ENCODE measurements around the gene RALBP1. TPM values are rescaled to one million over a fixed set of nuclear protein-coding genes. Genes with fewer than 3 reads are reported as not detected.

Gene RALBP1
- total and polyA plus RNA-seq, 9 of the 15 experiments (the other 6 are each of a cell fraction or from before 2014, with no cell fraction given), result 10.9 to 70.0 (median 61.3) TPM

DNA sequence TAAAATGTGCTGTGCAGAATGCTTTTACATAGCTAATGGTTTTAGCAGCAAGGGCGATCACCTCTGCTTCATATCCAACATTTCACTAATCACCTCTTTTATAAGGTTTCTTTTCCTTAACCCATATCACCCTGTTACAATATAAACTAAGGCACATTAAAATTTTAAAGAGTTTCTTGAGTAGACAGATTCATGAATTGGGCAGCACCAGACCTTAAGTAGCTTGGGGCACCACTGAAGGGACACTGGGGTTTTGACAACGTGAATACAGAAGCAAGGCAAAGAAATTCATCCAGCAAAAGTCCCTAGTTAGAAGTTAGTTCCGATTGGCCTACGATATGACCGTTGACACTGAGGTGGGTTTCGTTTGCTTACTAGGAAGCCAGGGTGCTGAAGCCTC is 44.0 kb upstream of the RALBP1 start:
- TF ChIP-seq ZNF778 (CRISPR knock-in tag; IDR thresholded peaks at IDR 0.05) (no peak), ZNF507 (tag; conservative IDR thresholded peaks at IDR 0.05) (no peak), SRSF1 (IDR thresholded peaks at IDR 0.05; ENCODE audit: low read depth, low read length) (no peak), NFIX (CRISPR knock-in tag; IDR thresholded peaks at IDR 0.05; ENCODE audit: low read depth) (no peak), CBX2 (IDR thresholded peaks at IDR 0.05; ENCODE audit: insufficient read depth, low read length, poor library complexity, severe bottlenecking) (no peak), CBFA2T2 (conservative IDR thresholded peaks at IDR 0.05) (no peak), ZZZ3 (IDR thresholded peaks at IDR 0.05) (no peak), ZNF445 (CRISPR knock-in tag; IDR thresholded peaks at IDR 0.05; ENCODE audit: low read depth) (no peak), ZNF696 (CRISPR knock-in tag; conservative IDR thresholded peaks at IDR 0.05) (no peak), GATA2 (CRISPR knock-in tag; IDR thresholded peaks at IDR 0.05) (no peak), BDP1 (IDR thresholded peaks at IDR 0.05; ENCODE audit: insufficient read depth, insufficient read length) (no peak), HEY1 (CRISPR knock-in tag; IDR thresholded peaks at IDR 0.05; ENCODE audit: borderline replicate concordance) (no peak), PTBP1 (IDR thresholded peaks at IDR 0.05; ENCODE audit: low read depth, low read length) (no peak)
- TF ChIP-seq, protein P1, sequence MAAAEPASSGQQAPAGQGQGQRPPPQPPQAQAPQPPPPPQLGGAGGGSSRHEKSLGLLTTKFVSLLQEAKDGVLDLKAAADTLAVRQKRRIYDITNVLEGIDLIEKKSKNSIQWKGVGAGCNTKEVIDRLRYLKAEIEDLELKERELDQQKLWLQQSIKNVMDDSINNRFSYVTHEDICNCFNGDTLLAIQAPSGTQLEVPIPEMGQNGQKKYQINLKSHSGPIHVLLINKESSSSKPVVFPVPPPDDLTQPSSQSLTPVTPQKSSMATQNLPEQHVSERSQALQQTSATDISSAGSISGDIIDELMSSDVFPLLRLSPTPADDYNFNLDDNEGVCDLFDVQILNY (CRISPR knock-in tag; IDR thresholded peaks at IDR 0.05), result no peak
- TF ChIP-seq, protein P2, sequence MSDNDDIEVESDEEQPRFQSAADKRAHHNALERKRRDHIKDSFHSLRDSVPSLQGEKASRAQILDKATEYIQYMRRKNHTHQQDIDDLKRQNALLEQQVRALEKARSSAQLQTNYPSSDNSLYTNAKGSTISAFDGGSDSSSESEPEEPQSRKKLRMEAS (CRISPR knock-in tag; IDR thresholded peaks at IDR 0.05), result no peak
- TF ChIP-seq, protein P3, sequence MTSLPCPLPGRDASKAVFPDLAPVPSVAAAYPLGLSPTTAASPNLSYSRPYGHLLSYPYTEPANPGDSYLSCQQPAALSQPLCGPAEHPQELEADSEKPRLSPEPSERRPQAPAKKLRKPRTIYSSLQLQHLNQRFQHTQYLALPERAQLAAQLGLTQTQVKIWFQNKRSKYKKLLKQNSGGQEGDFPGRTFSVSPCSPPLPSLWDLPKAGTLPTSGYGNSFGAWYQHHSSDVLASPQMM (CRISPR knock-in tag; IDR thresholded peaks at IDR 0.05), result no peak
- Histone ChIP-seq H3K9ac (ENCODE audit: insufficient read depth in 1 of 2, low read depth in 2 of 2, low read length in 2 of 2) (no peak overlapping the region), H3K27ac (ENCODE audit: extremely low read depth, low read depth, low read length) (no peak overlapping the region), H4K20me1 (replicated peaks; ENCODE audit: control insufficient read depth, insufficient read depth, low read length) (no peaks in the 10 kb centered on the region), H3K4me1 (replicated peaks in 1 of 2; ENCODE audit: control insufficient read depth in 2 of 2, insufficient read depth in 2 of 2, low read length in 2 of 2) (peaks cover 4 to 5% of the 10 kb centered on the region in 2 experiments; a peak in 2 of 5 replicates), H3K27me3 (ENCODE audit: control insufficient read depth in 2 of 2, insufficient read depth in 2 of 2, low read length in 2 of 2) (no peaks in the 10 kb centered on the region), H3K4me2 (ENCODE audit: insufficient read depth, low read length) (no peak overlapping the region), H3K79me2 (ENCODE audit: control insufficient read depth, insufficient read depth, low read length) (no peaks in the 10 kb centered on the region), H3K4me3 (no peak overlapping the region), H3K9me1 (ENCODE audit: control insufficient read depth, insufficient read depth, low read length) (no peaks in the 10 kb centered on the region), H3K9me3 (replicated peaks; ENCODE audit: control insufficient read depth, insufficient read depth, low read depth, low read length) (0 out of 2 replicates have a peak, but pooled peaks cover 3% of the 10 kb centered on the region), H2AFZ (ENCODE audit: low read depth, low read length) (0 out of 2 replicates have a peak overlapping the region, but pooled peaks have one; percentile 18), H3K36me3 (ENCODE audit: control insufficient read depth, insufficient read depth, low read length) (no peaks in the 10 kb centered on the region)
- ATAC-seq, result no peak
- ChIA-PET CTCF (ENCODE audit: low intra/inter-chr PET ratio) (no interaction called here), POLR2A (interaction anchor here (1.0 kb wide), 1 partner anchor 20 kb away, joined by 6 read pairs; no protein-coding TSS in a partner anchor)
- intact Hi-C loops (cut with micrococcal nuclease), result no loop called here
- no TSS peak for BruUV-seq (replicated peaks)
- DNase-seq (ENCODE audit: extremely low read depth in 1 of 4, low spot score in 3 of 4), result no peak
- in situ Hi-C loops (cut with MboI), result no loop called here
- FAIRE-seq, result no peak
- 45% methylated on average over 6 of the region's 6 CpGs for WGBS (ENCODE audit: insufficient coverage, low coverage, missing lambda C conversion rate)

Data from K562 (cell line).